Fibroblast of villous mesenchyme (primary cell): Measurements from ENCODE around the gene UNC13C. TPM values are rescaled to one million over a fixed set of nuclear protein-coding genes. Genes with fewer than 3 reads are reported as not detected.

ENCODE experiments used
- DNase-seq: peaks from one replicate; pipeline ENCODE4 v3.0.0-alpha.2; 2010; ENCODE audit warnings: low read depth
- H3K4me3 ChIP-seq: 2 replicates; pipeline ENCODE4 v1.5.1; 2011; ENCODE audit warnings: low read depth, mild to moderate bottlenecking, low read length
- CTCF ChIP-seq: IDR thresholded peaks from 2 replicates; pipeline ENCODE4 v1.5.1; 2012; ENCODE audit warnings: low read depth, mild to moderate bottlenecking, low read length; ENCODE audit not compliant: insufficient read depth
- total RNA-seq: library from RNA; depleted of rRNA; stranded (reverse); fragments of >200 nt; gene quantifications from 2 replicates; pipeline ENCODE4 v1.2.3, GENCODE V29; 2012

UNC13C gene
- total RNA-seq, 1 donor, result not detected

GRCh38 chr15:54304321-54304720 lies 326.1 kb downstream of the UNC13C start:
- no peak overlapping the region for H3K4me3 ChIP-seq
- no peak for DNase-seq
- TF ChIP-seq CTCF, result no peak

GRCh38 chr15:54305138-54305537 lies 326.9 kb downstream of the UNC13C start:
- DNase-seq, result no peak
- TF ChIP-seq CTCF, result no peak
- H3K4me3 ChIP-seq, result no peak overlapping the region

GRCh38 chr15:54307252-54307902 lies 329.1 kb downstream of the UNC13C start:
- DNase-seq, result no peak
- TF ChIP-seq CTCF, result no peak
- H3K4me3 ChIP-seq, result no peak overlapping the region

GRCh38 chr15:54307926-54308325 lies 329.7 kb downstream of the UNC13C start:
- TF ChIP-seq CTCF, result no peak
- H3K4me3 ChIP-seq, result no peak overlapping the region
- no peak for DNase-seq

GRCh38 chr15:54312528-54312927 lies 334.3 kb downstream of the UNC13C start:
- H3K4me3 ChIP-seq, result no peak overlapping the region
- TF ChIP-seq CTCF, result no peak
- DNase-seq, result no peak

- H3K4me3 ChIP-seq, result no peak overlapping the region
- no peak for DNase-seq
- no peak for TF ChIP-seq CTCF
Measured at GRCh38 chr15:54321426-54321825, 343.2 kb downstream of the UNC13C start.

GRCh38 chr15:54322341-54322740 lies 344.1 kb downstream of the UNC13C start:
- DNase-seq, result no peak
- TF ChIP-seq CTCF, result no peak
- no peak overlapping the region for H3K4me3 ChIP-seq
